HEK293 (cell line): ENCODE results near the gene HDAC8.

Experiments
- CTCF ChIA-PET: fragments of 350-600 bp; formaldehyde crosslinking; extraction: SDS; loops from one replicate; lab custom pipeline; 2021; ENCODE audit warnings: antibody characterized with exemption; lab: Yijun Ruan, JAX
- POLR2A ChIA-PET: fragments of 300-600 bp; formaldehyde crosslinking; extraction: SDS; loops from one replicate; lab custom pipeline; 2020; ENCODE audit warnings: antibody characterized with exemption, inconsistent platforms; lab: Yijun Ruan, JAX
- H3K27ac ChIP-seq: fragments of 200-500 bp; sonication (Bioruptor generic); 2 replicates; pipeline ENCODE4 v1.5.1; 2014; ENCODE audit warnings: low read depth, low read length, control low read depth, inconsistent platforms; ENCODE audit errors: extremely low read depth
- H3K36me3 ChIP-seq, 2 experiments: fragments of 200-500 bp in 1 of 2; sonication (Bioruptor generic) in 1 of 2; 1 replicate in 1 of 2; 2 replicates in 1 of 2; pipeline ENCODE4 v1.5.1; 2014 to 2017; ENCODE audit warnings: inconsistent platforms in 2 of 2, low read length in 2 of 2; ENCODE audit not compliant: control insufficient read depth in 2 of 2, insufficient read depth in 1 of 2
- H3K4me1 ChIP-seq: fragments of 200-500 bp; sonication (Bioruptor generic); 2 replicates; pipeline ENCODE4 v1.5.1; 2014; ENCODE audit warnings: mild to moderate bottlenecking, low read length, inconsistent platforms; ENCODE audit not compliant: control insufficient read depth, insufficient read depth
- H3K4me3 ChIP-seq: 2 replicates; pipeline ENCODE4 v1.5.1; 2011; ENCODE audit warnings: low read depth, mild to moderate bottlenecking, control low read depth, low read length, moderate library complexity
- H3K9me3 ChIP-seq: fragments of 200-500 bp; sonication (Bioruptor generic); 2 replicates; pipeline ENCODE4 v1.5.1; 2014; ENCODE audit warnings: low read depth, low read length, inconsistent platforms; ENCODE audit not compliant: control insufficient read depth, insufficient read depth
- BCL6B ChIP-seq: fragments of 450-650 bp; formaldehyde crosslinking; IDR thresholded peaks from 2 replicates; pipeline ENCODE4 v1.5.1; 2017; ENCODE audit warnings: missing biosample characterization, missing genetic modification characterization
- GFI1B ChIP-seq: fragments of 450-650 bp; formaldehyde crosslinking; IDR thresholded peaks from 2 replicates; pipeline ENCODE4 v1.5.1; 2016; ENCODE audit warnings: missing biosample characterization, missing genetic modification characterization
- GLI4 ChIP-seq: fragments of 450-650 bp; formaldehyde crosslinking; IDR thresholded peaks from 2 replicates; pipeline ENCODE4 v1.5.1; 2016; ENCODE audit warnings: missing biosample characterization, missing genetic modification characterization
- KLF10 ChIP-seq: fragments of 450-650 bp; IDR thresholded peaks from 2 replicates; pipeline ENCODE4 v1.5.1; 2018; ENCODE audit warnings: missing biosample characterization, mild to moderate bottlenecking, missing genetic modification characterization
- KLF8 ChIP-seq: fragments of 450-650 bp; formaldehyde crosslinking; IDR thresholded peaks from 2 replicates; pipeline ENCODE4 v1.5.1; 2016; ENCODE audit warnings: missing biosample characterization, missing genetic modification characterization
- MZF1 ChIP-seq: fragments of 450-650 bp; formaldehyde crosslinking; IDR thresholded peaks from 2 replicates; pipeline ENCODE4 v1.5.1; 2017; ENCODE audit warnings: missing biosample characterization, missing genetic modification characterization, borderline replicate concordance
- SP2 ChIP-seq: fragments of 450-650 bp; formaldehyde crosslinking; IDR thresholded peaks from 2 replicates; pipeline ENCODE4 v1.5.1; 2016; ENCODE audit warnings: missing biosample characterization, missing genetic modification characterization
- WT1 ChIP-seq: fragments of 450-650 bp; formaldehyde crosslinking; IDR thresholded peaks from 2 replicates; pipeline ENCODE4 v1.5.1; 2016; ENCODE audit warnings: missing biosample characterization, missing genetic modification characterization
- ZBTB1 ChIP-seq: fragments of 450-650 bp; formaldehyde crosslinking; IDR thresholded peaks from 2 replicates; pipeline ENCODE4 v1.5.1; 2016; ENCODE audit warnings: missing biosample characterization, missing genetic modification characterization
- ZBTB17 ChIP-seq: fragments of 450-650 bp; formaldehyde crosslinking; IDR thresholded peaks from 2 replicates; pipeline ENCODE4 v1.5.1; 2016; ENCODE audit warnings: missing biosample characterization, missing genetic modification characterization
- ZBTB8A ChIP-seq: fragments of 450-650 bp; formaldehyde crosslinking; IDR thresholded peaks from 2 replicates; pipeline ENCODE4 v1.5.1; 2016; ENCODE audit warnings: missing biosample characterization, missing genetic modification characterization
- ZFHX2 ChIP-seq: fragments of 450-650 bp; formaldehyde crosslinking; conservative IDR thresholded peaks from 2 replicates; pipeline ENCODE4 v1.5.1; 2016; ENCODE audit warnings: missing biosample characterization, missing genetic modification characterization
- ZNF155 ChIP-seq: fragments of 450-650 bp; formaldehyde crosslinking; IDR thresholded peaks from 2 replicates; pipeline ENCODE4 v1.5.1; 2016; ENCODE audit warnings: missing biosample characterization, missing genetic modification characterization
- ZNF169 ChIP-seq: fragments of 450-650 bp; formaldehyde crosslinking; IDR thresholded peaks from 2 replicates; pipeline ENCODE4 v1.5.1; 2016; ENCODE audit warnings: missing biosample characterization, missing genetic modification characterization
- ZNF214 ChIP-seq: fragments of 450-650 bp; formaldehyde crosslinking; IDR thresholded peaks from 2 replicates; pipeline ENCODE4 v1.5.1; 2017; ENCODE audit warnings: missing biosample characterization, mild to moderate bottlenecking, missing genetic modification characterization, borderline replicate concordance
- ZNF514 ChIP-seq: fragments of 450-650 bp; formaldehyde crosslinking; IDR thresholded peaks from 2 replicates; pipeline ENCODE4 v1.5.1; 2016; ENCODE audit warnings: missing biosample characterization, missing genetic modification characterization
- ZNF544 ChIP-seq: fragments of 450-650 bp; formaldehyde crosslinking; IDR thresholded peaks from 2 replicates; pipeline ENCODE4 v1.5.0; 2017; ENCODE audit warnings: missing biosample characterization, missing genetic modification characterization
- ZNF560 ChIP-seq: fragments of 450-650 bp; formaldehyde crosslinking; IDR thresholded peaks from 2 replicates; pipeline ENCODE4 v1.5.1; 2017; ENCODE audit warnings: missing biosample characterization, missing genetic modification characterization, borderline replicate concordance
- ZNF654 ChIP-seq: fragments of 450-650 bp; formaldehyde crosslinking; IDR thresholded peaks from 2 replicates; pipeline ENCODE4 v1.5.1; 2016; ENCODE audit warnings: low read depth, missing biosample characterization, missing genetic modification characterization
- ZNF791 ChIP-seq: fragments of 450-650 bp; formaldehyde crosslinking; IDR thresholded peaks from 2 replicates; pipeline ENCODE4 v1.5.1; 2016; ENCODE audit warnings: missing biosample characterization, missing genetic modification characterization
- ZNF843 ChIP-seq: fragments of 450-650 bp; formaldehyde crosslinking; IDR thresholded peaks from 2 replicates; pipeline ENCODE4 v1.5.1; 2016; ENCODE audit warnings: missing biosample characterization, missing genetic modification characterization
- TF ChIP-seq, protein P1 (sequence below): fragments of 450-650 bp; IDR thresholded peaks from 2 replicates; pipeline ENCODE4 v1.5.1; 2018; ENCODE audit warnings: missing biosample characterization, missing genetic modification characterization
- TF ChIP-seq, protein P2 (sequence below): fragments of 450-650 bp; formaldehyde crosslinking; IDR thresholded peaks from 2 replicates; pipeline ENCODE4 v1.5.1; 2016; ENCODE audit warnings: missing biosample characterization, missing genetic modification characterization
- TF ChIP-seq, protein P3 (sequence below): fragments of 450-650 bp; formaldehyde crosslinking; IDR thresholded peaks from 2 replicates; pipeline ENCODE4 v1.5.1; 2016; ENCODE audit warnings: missing biosample characterization, missing genetic modification characterization

Gene HDAC8

GRCh38 chrX:72306851-72307645, 265.6 kb downstream of the HDAC8 start (continued):
- TF ChIP-seq WT1 (tag by site-specific recombination): no peak
- TF ChIP-seq, protein P1, sequence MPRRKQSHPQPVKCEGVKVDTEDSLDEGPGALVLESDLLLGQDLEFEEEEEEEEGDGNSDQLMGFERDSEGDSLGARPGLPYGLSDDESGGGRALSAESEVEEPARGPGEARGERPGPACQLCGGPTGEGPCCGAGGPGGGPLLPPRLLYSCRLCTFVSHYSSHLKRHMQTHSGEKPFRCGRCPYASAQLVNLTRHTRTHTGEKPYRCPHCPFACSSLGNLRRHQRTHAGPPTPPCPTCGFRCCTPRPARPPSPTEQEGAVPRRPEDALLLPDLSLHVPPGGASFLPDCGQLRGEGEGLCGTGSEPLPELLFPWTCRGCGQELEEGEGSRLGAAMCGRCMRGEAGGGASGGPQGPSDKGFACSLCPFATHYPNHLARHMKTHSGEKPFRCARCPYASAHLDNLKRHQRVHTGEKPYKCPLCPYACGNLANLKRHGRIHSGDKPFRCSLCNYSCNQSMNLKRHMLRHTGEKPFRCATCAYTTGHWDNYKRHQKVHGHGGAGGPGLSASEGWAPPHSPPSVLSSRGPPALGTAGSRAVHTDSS: 0 out of 2 replicates have a peak, but pooled peaks have one; percentile 39
- no peak for TF ChIP-seq GFI1B
- TF ChIP-seq ZNF654 (tag by site-specific recombination): no peak
- TF ChIP-seq BCL6B (tag by site-specific recombination): peak; percentile 71; the same call in 1 of the 2 replicates
- TF ChIP-seq, all 188 proteins: peak for 43

GRCh38 chrX:72306085-72306801, 266.4 kb downstream of the HDAC8 start:
- Histone ChIP-seq H3K4me3 (peak overlapping the region; percentile 49), H3K9me3 (no peaks in the 10 kb centered on the region), H3K4me1 (peaks cover 3% of the 10 kb centered on the region), H3K27ac (no peak overlapping the region; the same call in 1 of the 2 replicates), H3K36me3 (peaks cover 0 to 14% of the 10 kb centered on the region in 2 experiments; a peak in 1 of 3 replicates)
- ChIA-PET CTCF (interaction anchor here (0.6 to 0.9 kb wide), 3 partner anchors 29 to 396 kb away, joined by 3 to 4 read pairs (median 4); partner anchors contain the start of gene RPS4X), POLR2A (interaction anchor here (1.2 to 5.7 kb wide), 2 partner anchors 29 to 36 kb away, joined by 3 to 46 read pairs; partner anchors contain the start of gene RPS4X)
- TF ChIP-seq ZNF155 (tag by site-specific recombination) (no peak), ZFHX2 (tag by site-specific recombination) (0 out of 2 replicates have a peak, but pooled peaks have one; percentile 4), ZNF169 (tag by site-specific recombination) (no peak), ZNF214 (no peak), ZBTB1 (no peak), ZBTB8A (0 out of 2 replicates have a peak, but pooled peaks have one; percentile 25), SP2 (tag by site-specific recombination) (no peak), KLF8 (0 out of 2 replicates have a peak, but pooled peaks have one; percentile 5), ZNF560 (tag by site-specific recombination) (no peak), WT1 (tag by site-specific recombination) (no peak), ZNF514 (tag by site-specific recombination) (no peak), ZNF791 (tag by site-specific recombination) (no peak), ZBTB17 (tag by site-specific recombination) (peak; percentile 15; the same call in 1 of the 2 replicates), GLI4 (tag by site-specific recombination) (no peak), MZF1 (tag by site-specific recombination) (no peak), ZNF843 (no peak), KLF10 (tag by site-specific recombination) (0 out of 2 replicates have a peak, but pooled peaks have one; percentile 54), ZNF544 (no peak)
- TF ChIP-seq, protein P2, sequence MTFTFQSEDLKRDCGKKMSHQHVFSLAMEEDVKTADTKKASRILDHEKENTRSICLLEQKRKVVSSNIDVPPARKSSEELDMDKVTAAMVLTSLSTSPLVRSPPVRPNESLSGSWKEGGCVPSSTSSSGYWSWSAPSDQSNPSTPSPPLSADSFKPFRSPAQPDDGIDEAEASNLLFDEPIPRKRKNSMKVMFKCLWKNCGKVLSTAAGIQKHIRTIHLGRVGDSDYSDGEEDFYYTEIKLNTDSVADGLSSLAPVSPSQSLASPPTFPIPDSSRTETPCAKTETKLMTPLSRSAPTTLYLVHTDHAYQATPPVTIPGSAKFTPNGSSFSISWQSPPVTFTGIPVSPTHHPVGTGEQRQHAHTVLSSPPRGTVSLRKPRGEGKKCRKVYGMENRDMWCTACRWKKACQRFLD (tag by site-specific recombination): no peak
- TF ChIP-seq, protein P3, sequence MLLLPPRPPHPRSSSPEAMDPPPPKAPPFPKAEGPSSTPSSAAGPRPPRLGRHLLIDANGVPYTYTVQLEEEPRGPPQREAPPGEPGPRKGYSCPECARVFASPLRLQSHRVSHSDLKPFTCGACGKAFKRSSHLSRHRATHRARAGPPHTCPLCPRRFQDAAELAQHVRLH (tag by site-specific recombination): no peak
